ENCODE measurements around the gene MACC1.

MACC1 gene, protein sequence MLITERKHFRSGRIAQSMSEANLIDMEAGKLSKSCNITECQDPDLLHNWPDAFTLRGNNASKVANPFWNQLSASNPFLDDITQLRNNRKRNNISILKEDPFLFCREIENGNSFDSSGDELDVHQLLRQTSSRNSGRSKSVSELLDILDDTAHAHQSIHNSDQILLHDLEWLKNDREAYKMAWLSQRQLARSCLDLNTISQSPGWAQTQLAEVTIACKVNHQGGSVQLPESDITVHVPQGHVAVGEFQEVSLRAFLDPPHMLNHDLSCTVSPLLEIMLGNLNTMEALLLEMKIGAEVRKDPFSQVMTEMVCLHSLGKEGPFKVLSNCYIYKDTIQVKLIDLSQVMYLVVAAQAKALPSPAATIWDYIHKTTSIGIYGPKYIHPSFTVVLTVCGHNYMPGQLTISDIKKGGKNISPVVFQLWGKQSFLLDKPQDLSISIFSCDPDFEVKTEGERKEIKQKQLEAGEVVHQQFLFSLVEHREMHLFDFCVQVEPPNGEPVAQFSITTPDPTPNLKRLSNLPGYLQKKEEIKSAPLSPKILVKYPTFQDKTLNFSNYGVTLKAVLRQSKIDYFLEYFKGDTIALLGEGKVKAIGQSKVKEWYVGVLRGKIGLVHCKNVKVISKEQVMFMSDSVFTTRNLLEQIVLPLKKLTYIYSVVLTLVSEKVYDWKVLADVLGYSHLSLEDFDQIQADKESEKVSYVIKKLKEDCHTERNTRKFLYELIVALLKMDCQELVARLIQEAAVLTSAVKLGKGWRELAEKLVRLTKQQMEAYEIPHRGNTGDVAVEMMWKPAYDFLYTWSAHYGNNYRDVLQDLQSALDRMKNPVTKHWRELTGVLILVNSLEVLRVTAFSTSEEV

DNA sequence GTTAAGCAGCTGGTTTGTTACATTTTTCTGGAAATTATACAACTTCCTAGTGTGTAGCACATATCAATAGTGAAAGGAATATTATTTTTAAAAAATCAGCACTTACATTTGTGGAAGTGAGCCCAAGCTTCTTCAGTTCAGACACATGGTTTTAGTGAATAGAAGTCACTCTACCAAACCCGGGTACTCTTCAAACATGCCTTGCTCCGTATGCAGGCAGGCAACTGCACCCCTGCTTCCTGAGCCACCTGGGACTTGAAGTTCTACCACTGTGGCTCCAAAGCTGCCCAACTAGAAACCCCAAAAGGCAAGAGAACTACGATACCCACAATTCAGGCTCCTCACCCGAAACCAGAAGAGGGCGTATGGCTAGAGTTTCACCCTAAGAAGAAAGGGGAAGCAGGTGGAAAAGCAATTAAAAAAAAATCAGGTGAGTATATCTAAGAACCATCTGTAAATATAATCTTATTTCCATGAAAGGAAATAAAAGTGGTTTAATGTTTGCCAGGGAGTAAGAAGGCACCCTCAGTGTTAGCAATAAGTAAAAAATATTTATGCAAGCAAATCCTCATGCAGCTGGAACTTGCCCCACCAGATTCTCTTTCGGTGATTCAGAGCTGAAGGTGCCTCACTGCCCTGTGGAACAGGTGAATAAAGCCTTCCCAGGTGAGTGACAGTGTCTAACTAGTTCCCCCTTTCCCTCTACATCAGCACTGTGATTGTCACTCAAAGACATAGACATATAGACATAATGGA is at the start of gene MACC1:
Gene MACC1 (minus strand): TSS at position 192 of the 756 bp plus-strand sequence. CDS start 55,522 bp downstream, outside the sequence.
- DNase-seq (ENCODE audit: low spot score): no peak

GRCh38 chr7:20264623-20265022 is 47.4 kb upstream of the MACC1 start:
- no peak for DNase-seq (ENCODE audit: low spot score)

GRCh38 chr7:20260223-20260622 is 43.0 kb upstream of the MACC1 start:
- DNase-seq (ENCODE audit: low spot score): no peak

DNA sequence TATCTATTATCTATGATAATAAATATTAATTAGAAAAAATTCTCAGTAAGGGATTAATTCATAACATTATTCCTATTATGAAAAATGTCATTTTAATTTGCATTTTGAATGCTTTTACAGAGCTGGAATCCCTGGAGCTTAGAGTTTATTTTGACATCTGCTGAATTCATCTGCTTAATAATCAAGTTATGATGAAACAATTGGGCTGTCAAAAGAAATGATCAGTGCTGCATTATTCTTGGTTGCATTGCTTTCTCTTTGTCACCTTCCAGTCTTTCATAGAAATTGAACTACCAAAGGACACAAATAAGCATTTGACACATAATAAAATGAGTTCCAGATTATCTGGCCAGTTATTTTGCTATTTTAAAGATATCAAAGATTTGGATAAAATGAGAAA is 40.0 kb upstream of the MACC1 start:
- no peak for DNase-seq (ENCODE audit: low spot score)

DNA sequence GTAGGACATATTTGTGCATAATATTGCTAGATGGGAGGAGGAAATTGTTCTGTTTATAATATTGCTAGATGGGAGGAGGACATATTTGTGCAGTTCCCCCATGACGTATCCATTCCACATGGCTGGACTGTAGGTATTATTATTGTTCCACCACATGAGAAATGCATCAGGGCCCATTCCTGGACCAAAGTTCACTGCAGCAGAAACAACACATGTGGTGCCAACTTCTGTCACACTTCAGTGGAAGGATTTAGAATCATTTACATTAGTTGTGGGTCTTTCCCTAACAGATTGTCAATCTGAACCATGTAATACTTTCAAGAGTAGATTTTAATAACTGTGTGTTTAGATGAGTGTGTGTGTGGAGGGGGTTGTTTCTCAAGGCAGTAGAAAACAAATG is 32.7 kb upstream of the MACC1 start:
- DNase-seq (ENCODE audit: low spot score): no peak

DNA sequence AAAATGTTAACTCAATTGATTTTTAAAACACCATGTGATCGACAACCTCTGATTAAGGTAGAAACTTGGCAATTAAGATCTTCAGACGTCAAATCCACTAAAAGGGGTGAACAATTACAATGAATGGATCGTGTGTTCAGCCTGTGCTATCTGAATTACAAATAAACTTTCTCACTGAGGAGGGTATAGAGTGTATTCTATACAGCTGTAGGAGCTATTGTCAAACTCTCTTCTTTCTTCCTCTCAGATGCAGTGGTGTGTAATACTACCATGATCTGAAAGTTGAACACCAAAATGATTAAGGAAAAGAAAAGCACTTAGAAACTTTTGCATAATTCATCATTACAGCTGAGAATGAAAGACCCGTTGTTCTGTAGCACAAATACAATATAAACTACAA is 32.2 kb upstream of the MACC1 start:
- DNase-seq (ENCODE audit: low spot score): no peak

- DNase-seq (ENCODE audit: low spot score): no peak
Observed at GRCh38 chr7:20246236-20246635, 29.1 kb upstream of the MACC1 start.

- DNase-seq (ENCODE audit: low spot score): no peak
Observed at GRCh38 chr7:20244334-20245120, 27.3 kb upstream of the MACC1 start.

DNA sequence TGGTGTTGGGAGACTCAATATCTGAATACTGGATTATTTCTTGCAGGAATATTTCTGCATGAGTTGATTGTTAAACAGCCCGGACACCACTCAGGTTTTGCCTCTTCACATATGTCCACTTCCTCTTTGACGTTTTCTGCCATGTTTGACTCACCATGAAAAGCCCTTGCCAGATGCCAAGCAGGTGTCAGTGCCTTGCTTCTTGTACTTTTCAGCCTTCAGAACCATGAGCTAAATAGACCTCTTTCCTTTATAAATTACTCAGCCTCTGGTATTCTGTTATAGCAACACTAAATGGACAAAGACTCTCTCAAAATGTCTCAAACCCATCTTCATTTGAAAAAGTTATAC is 24.7 kb upstream of the MACC1 start:
- DNase-seq (ENCODE audit: low spot score): no peak

DNA sequence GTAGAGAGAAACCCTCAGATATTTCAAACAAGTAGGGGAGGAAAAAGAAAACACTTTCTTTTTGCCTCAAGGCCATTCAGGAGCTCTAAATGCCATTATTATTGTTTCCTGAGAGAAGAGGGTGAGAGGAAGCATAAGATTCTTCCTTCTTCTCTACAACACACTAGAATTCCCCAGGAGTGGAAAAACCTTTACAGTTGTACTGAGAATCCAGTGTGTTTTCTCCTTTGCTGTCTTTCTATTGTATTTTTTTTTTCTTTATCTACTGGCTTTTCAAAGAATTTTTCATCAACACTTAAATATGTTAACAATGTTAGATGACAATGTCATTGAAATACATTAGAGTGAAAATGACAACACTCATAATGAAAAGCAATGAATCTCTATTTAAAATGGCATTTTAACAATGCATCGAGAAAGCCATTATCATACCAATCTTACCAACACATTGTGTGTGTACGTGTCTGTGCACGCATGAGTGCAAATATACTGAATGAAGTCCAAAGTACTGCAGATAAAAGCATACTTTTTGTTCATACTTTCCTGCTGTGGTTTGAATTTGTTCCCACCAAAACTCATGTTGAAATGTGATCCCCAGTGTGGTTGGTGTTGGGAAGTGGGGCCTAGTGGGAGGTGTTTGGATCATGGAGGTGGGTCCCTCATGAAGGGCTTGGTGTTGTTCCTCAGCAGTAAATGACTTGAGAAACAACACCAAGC is 24.2 kb upstream of the MACC1 start:
- DNase-seq (ENCODE audit: low spot score): no peak

GRCh38 chr7:20240080-20240926 is 23.1 kb upstream of the MACC1 start:
- DNase-seq (ENCODE audit: low spot score): no peak

DNA sequence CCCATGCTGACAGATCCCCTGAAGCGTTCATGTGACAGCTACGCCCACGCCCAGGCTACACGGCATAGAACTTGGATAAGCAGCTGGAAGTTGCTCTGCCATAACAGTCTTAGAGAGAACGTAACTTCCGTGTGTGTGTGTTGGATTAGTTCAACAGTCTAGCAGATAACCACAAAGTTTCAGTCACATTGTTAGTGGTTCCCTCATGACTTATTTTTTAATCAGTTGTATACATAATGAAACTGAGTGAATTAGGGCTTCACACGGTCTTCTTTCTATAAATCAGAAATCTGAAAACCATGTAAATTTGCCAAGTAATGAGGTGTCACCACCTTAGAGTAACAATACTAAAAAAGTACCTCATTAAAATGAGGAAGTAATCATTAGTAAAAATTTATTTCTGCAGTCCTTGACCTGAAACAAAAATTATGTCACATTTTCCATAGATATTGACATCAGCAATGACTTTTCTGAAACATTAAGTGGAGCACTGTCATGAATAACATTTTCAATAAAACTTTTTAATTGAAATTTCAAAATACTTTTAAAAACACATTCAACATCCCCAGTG is 21.7 kb upstream of the MACC1 start:
- no peak for DNase-seq (ENCODE audit: low spot score)

- DNase-seq (ENCODE audit: low spot score): no peak
Observed at GRCh38 chr7:20238194-20238753, 21.1 kb upstream of the MACC1 start.

DNA sequence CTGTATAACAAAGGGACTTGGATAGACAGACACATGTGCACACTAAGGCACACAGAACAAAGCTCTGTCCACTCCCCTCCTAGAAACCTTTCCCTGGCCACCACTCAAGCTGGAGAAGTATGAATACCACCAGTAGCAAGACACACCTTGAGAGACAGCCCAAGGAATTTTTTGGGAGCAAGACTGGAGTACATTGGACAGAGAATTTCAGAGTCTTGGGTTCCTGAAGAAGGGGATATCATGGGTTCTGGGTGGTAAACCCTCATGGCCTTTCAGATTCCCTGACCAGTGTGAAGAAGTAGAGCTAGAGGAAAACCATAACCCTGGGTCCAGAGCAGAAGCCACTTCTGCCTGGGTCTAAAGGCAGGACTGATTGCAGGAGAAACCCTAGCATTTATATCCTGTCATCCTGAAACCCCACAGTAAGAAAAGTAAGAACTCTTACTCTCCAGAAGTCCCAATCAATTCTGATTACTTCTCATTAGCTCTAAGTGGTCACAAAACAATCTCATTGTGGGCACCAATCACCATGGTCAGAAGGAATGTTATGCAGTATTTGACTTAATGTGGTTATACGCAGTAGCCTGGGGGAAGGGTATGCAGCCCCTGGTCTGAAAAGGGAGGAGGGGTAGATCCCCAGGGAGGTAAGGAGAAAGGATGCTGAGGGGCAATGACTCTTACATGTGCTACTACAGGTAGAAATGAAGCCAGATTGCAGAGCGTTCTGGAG is 20.4 kb upstream of the MACC1 start:
- DNase-seq (ENCODE audit: low spot score): no peak

- no peak for DNase-seq (ENCODE audit: low spot score)
Observed at GRCh38 chr7:20236790-20237189, 19.6 kb upstream of the MACC1 start.

DNA sequence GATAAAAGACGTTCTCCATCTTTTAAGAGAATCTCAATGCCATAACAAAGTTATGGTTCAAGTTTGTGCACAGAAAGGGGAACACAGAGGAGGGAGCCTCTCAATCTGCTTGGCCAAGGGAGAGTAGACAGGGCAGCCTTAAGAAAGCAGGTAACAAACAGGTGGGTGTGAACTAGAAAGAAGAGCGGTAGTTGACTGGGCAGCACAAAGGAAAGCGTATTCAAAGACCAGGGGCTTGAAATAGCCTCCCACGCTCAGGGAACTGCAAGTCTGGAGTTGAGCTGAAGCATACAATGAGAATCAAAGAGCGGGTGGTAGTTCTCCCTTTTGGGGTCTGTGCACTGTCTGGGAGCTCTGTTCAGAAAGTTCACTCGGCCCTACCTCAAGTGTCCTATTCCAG is 18.9 kb upstream of the MACC1 start:
- DNase-seq (ENCODE audit: low spot score): no peak

DNA sequence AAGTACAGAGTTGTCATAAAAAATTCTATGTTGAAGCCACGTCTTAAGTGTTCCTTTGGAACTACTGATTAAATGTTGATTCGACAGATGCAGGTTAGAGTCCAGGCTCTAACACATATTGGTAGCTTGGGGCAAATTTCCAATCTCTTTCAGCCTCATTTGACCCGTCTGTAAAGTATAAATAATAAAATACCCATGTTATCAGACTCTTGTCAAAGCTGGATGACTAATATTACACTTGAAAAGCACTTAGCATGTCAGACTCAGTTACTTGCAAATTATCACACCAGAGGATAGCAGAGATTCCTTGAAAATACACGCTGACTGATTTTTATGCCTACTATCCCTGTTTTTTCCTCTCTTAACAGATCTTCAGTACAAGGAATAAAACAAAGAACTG is 18.1 kb upstream of the MACC1 start:
- DNase-seq (ENCODE audit: low spot score): no peak

DNA sequence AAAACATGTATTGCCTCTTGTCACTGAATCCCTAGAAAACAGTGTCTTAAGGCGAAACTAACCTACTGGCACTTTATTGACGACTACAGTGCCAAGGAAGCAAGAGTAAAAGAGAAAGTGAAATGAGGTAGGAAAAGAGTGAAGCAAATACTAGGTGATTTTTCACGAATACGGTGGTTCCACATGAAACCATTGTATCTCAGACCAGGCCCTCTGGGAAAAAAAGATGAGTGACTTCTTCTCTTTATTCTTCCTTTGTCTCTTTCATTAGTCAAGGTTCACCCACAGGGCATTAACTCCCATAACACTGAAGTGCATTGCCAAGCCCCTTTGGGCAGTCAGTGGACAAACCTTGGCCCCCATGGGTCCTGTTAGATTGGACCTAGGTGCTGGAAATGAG is 16.2 kb upstream of the MACC1 start:
- DNase-seq (ENCODE audit: low spot score): no peak

DNA sequence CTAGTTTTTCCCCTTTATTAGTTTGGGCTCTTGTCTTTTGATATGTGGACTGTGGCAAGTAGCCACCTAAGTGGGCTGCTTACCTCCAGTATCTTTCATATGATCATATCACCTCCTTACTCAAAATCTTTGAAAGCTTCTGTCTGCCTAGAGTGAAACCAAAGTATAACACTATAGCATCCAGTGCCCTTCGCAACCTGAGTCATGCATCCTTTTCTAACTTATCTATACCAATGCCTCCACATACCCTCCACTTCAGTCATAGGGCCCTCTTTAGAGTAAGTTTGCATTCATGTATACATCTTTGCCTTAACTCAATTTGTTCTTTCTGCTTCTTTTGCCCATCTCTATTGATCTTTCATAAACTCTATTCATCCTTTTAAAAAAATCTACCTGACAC is 15.7 kb upstream of the MACC1 start:
- no peak for DNase-seq (ENCODE audit: low spot score)

Data from D341Med (cell line).